ENCODE measurements around the gene MYO5B. TPM values are rescaled to one million over a fixed set of nuclear protein-coding genes. Genes with fewer than 3 reads are reported as not detected.
A peak's percentile ranks its signal among the peaks of the same experiment; 100 is the strongest.

The MYO5B gene
- total and polyA plus RNA-seq, 8 donors, result 9.0 to 25.5 (median 12.1) TPM

DNA sequence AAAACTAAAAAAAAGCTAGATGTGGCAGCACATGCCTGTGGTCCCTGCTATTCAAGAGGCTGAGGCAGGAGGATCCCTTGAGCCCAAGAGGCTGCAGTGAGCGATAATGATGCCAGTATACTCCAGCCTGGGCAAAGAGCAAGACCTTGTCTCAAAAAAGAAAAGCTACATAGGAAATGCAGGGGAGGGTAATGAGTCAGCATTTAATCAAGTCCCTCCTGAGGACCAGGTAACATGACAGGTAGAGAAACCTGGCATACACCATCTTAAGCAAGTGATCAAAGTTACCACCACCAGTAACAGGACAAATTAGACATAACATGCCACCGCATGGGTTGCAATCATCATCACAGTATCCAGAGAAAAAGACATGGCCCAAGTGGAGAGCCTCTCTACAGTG, 25.8 kb downstream of the MYO5B start:
- Histone ChIP-seq H3K36me3 (no peaks in the 10 kb centered on the region), H3K27me3 (no peaks in the 10 kb centered on the region), H3K9me3 (no peaks in the 10 kb centered on the region), H3K27ac (no peak overlapping the region), H3K4me1 (no peaks in the 10 kb centered on the region), H3K4me3 (no peak overlapping the region)
- intact Hi-C loops (cut with DNase I), result no loop called here
- ATAC-seq (no peak), DNase-seq (no peak)
- TF ChIP-seq, protein P1, sequence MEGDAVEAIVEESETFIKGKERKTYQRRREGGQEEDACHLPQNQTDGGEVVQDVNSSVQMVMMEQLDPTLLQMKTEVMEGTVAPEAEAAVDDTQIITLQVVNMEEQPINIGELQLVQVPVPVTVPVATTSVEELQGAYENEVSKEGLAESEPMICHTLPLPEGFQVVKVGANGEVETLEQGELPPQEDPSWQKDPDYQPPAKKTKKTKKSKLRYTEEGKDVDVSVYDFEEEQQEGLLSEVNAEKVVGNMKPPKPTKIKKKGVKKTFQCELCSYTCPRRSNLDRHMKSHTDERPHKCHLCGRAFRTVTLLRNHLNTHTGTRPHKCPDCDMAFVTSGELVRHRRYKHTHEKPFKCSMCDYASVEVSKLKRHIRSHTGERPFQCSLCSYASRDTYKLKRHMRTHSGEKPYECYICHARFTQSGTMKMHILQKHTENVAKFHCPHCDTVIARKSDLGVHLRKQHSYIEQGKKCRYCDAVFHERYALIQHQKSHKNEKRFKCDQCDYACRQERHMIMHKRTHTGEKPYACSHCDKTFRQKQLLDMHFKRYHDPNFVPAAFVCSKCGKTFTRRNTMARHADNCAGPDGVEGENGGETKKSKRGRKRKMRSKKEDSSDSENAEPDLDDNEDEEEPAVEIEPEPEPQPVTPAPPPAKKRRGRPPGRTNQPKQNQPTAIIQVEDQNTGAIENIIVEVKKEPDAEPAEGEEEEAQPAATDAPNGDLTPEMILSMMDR (IDR thresholded peaks at IDR 0.05), result no peak

DNA sequence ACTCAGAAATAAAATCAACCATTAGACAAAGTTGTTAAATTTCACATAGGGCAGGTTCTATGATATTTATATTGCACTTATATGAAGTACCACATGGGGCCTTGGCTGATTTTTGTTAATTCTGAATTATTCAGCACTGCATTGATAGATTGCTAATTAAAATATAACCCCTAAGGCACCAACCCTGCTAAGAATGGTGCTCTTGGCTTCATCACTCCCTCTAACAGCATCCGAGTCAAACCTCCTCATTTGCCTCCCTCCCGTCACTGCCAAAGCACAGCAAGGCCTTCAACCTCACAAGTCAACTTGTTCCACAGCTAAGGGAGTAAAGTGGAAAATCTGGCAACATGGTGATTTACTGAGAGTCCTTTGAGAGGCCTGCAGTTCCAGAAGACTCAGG, 27.0 kb downstream of the MYO5B start:
- no peak overlapping the region for H3K27ac ChIP-seq
- no peaks in the 10 kb centered on the region for H3K4me1 ChIP-seq
- no peak overlapping the region for H3K4me3 ChIP-seq
- no peak for DNase-seq
- no peaks in the 10 kb centered on the region for H3K27me3 ChIP-seq
- intact Hi-C loops (cut with DNase I), result no loop called here
- no peaks in the 10 kb centered on the region for H3K9me3 ChIP-seq
- H3K36me3 ChIP-seq, result no peaks in the 10 kb centered on the region
- TF ChIP-seq, protein P1 (IDR thresholded peaks at IDR 0.05), result no peak
- ATAC-seq, result no peak

DNA sequence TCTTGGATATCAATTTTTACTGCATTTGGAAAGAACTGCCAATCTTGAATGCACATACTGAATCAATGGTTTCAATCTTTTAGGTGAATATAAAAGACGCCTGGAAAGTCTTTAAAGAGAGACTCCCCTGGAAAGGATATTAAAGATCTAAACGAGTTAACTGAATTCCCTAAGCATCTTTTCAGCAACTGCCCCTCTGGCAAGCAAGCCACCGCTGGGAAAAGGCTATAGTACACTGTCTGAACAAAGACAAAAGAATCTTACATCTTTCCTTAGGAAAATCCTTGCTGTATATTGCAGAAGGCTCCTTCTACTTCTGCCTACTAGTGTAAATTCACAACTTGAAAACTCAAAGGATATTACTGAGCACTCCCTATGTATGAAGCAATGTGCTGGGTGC, 28.0 kb downstream of the MYO5B start:
- TF ChIP-seq, protein P1 (IDR thresholded peaks at IDR 0.05), result no peak

DNA sequence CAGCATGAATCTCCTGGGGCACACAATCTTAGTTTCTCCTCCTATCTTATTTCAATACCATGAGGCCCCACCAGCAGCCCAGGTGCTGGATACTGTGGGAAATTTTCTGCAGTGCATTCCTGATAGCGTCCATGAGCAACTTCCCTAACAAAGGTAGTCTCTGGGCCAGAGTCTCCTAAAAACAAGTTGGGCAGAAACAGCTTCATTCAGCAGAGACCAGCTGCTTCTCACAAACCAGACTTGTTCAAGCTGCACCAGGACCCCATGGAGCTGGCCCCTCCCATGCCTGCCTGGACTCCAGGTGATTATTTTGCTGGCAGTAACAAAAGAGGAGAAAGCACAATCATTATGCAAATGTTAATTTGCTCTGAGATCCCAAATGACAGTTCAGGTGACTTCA, 31.4 kb downstream of the MYO5B start:
- Histone ChIP-seq H3K4me3 (no peak overlapping the region), H3K27me3 (peaks cover 0 to 5% of the 10 kb centered on the region in 2 donors), H3K27ac (no peak overlapping the region), H3K9me3 (no peaks in the 10 kb centered on the region), H3K36me3 (no peaks in the 10 kb centered on the region), H3K4me1 (peaks cover 0 to 4% of the 10 kb centered on the region in 2 donors)
- ATAC-seq (no peak), DNase-seq (no peak)
- intact Hi-C loops (cut with DNase I), result no loop called here
- TF ChIP-seq, protein P1 (IDR thresholded peaks at IDR 0.05), result no peak

More for the DNA sequence above, 28.0 kb downstream of the MYO5B start:
- intact Hi-C loops (cut with DNase I), result no loop called here
- peaks cover 0 to 3% of the 10 kb centered on the region in 2 donors for H3K4me1 ChIP-seq
- no peaks in the 10 kb centered on the region for H3K36me3 ChIP-seq
- H3K27ac ChIP-seq, result no peak overlapping the region
- ATAC-seq, result no peak
- no peaks in the 10 kb centered on the region for H3K9me3 ChIP-seq
- H3K4me3 ChIP-seq, result no peak overlapping the region
- no peaks in the 10 kb centered on the region for H3K27me3 ChIP-seq
- DNase-seq, result no peak

DNA sequence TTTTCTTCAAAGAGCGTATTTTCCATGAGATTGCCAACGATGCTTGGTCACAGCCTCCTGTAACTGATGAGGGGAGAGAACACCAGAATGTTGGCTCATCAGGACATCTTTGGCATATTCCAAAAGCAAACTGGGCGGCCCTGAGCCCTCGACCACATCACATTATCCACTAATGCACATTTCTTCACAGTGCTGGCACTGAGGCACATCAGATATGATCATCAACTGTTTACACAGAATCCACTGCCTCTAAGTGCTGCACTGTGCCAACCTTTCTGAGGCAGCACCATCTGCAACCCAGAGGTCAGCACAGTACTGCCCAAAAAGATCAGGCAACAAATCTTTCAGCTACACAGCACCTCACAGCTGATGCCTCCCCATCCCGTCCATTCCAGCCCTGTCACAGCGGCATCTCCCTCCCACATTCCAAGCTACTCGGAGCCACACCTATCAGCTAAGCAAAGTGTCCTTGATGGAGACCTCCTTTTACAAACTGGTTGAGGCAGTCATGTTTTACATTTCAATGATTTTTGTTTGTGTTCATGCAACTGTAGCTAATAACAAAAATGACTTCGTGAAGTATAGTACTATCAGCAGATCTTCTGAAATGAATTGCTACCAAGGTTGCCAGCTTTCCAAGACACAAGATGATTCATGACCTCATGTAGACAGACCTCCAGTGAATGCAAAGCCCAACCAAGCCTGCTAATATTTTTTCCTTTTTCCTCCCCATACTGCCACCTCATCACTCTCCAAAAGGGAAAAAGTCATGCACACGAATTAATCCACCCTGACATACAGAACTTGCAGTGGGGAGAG, 32.3 kb downstream of the MYO5B start:
- H3K27ac ChIP-seq, result no peak overlapping the region
- DNase-seq, result no peak
- intact Hi-C loops (cut with DNase I), result no loop called here
- H3K36me3 ChIP-seq, result no peaks in the 10 kb centered on the region
- H3K9me3 ChIP-seq, result no peaks in the 10 kb centered on the region
- H3K4me1 ChIP-seq, result peaks cover 0 to 4% of the 10 kb centered on the region in 2 donors
- TF ChIP-seq, protein P1 (IDR thresholded peaks at IDR 0.05), result no peak
- no peak overlapping the region for H3K4me3 ChIP-seq
- peak; percentile 30 for ATAC-seq
- peaks cover 0 to 5% of the 10 kb centered on the region in 2 donors for H3K27me3 ChIP-seq
